LNCaP clone FGC (cell line): ENCODE measurements around the gene TYMP.

Source experiments
- DNase-seq: peaks from one replicate; pipeline ENCODE4 v3.0.0-alpha.2; 2011; ENCODE audit warnings: low read depth
- H3K4me3 ChIP-seq: 2 replicates; pipeline ENCODE4 v1.5.1; 2011; ENCODE audit warnings: mild to moderate bottlenecking, low read depth, low read length, control low read depth
- TF ChIP-seq, protein P1 (sequence below): IDR thresholded peaks from 2 replicates; pipeline ENCODE4 v1.5.1; 2012; ENCODE audit warnings: mild to moderate bottlenecking; ENCODE audit not compliant: control insufficient read depth, insufficient read depth; ENCODE audit errors: extremely low read depth

TYMP gene

GRCh38 chr22:50503475-50504145 lies 26.2 kb downstream of the TYMP start:
- no peak for DNase-seq

DNA sequence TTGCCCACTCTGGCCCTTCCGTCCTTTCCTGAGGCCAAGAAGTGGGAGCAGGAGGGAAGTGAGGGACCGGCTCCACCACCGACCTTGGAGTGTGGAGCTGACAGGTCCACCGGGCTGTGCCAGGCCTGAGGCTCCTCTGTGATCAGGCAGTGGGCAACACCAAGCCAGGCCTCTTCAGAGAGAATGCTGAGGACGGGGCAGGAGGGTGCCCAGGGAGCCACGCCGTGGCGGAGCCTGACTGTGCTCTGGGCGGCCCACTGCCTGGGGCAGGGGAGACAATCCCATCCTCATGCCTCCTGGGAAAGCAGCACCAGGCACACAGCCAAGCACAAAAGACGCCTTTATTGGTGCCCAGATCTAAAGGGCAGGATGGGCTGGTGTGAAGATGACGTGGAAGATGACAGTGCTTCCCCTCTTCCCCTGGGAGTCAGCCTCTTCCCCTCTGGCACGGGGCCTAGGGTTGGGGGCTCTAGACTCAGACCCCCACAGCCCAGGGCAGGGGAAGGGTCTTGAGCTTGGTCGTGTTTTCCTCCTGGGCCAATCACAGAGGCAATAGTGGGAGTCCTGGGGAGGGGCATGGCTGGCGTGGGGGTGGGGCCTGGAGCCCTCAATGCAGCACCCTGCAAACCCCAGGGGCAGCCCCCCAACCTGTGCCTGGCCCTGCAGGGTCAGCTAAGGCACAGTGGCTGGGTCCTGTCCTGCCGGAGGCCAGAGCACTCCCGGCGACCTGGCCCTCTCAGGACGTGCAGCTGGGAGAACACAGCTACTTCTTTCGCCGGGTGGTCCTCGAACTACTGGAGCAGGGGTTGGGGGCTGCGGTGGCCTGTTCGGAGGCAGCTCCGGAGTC lies 27.0 kb downstream of the TYMP start:
- TF ChIP-seq, protein P1, sequence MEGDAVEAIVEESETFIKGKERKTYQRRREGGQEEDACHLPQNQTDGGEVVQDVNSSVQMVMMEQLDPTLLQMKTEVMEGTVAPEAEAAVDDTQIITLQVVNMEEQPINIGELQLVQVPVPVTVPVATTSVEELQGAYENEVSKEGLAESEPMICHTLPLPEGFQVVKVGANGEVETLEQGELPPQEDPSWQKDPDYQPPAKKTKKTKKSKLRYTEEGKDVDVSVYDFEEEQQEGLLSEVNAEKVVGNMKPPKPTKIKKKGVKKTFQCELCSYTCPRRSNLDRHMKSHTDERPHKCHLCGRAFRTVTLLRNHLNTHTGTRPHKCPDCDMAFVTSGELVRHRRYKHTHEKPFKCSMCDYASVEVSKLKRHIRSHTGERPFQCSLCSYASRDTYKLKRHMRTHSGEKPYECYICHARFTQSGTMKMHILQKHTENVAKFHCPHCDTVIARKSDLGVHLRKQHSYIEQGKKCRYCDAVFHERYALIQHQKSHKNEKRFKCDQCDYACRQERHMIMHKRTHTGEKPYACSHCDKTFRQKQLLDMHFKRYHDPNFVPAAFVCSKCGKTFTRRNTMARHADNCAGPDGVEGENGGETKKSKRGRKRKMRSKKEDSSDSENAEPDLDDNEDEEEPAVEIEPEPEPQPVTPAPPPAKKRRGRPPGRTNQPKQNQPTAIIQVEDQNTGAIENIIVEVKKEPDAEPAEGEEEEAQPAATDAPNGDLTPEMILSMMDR: no peak
- no peak for DNase-seq
- H3K4me3 ChIP-seq: no peak overlapping the region

More at GRCh38 chr22:50503475-50504145, 26.2 kb downstream of the TYMP start:
- TF ChIP-seq, protein P1: no peak
- H3K4me3 ChIP-seq: no peak overlapping the region

- DNase-seq: no peak
- TF ChIP-seq, protein P1: no peak
- no peak overlapping the region for H3K4me3 ChIP-seq
Observed at GRCh38 chr22:50502096-50502495, 27.7 kb downstream of the TYMP start.

DNA sequence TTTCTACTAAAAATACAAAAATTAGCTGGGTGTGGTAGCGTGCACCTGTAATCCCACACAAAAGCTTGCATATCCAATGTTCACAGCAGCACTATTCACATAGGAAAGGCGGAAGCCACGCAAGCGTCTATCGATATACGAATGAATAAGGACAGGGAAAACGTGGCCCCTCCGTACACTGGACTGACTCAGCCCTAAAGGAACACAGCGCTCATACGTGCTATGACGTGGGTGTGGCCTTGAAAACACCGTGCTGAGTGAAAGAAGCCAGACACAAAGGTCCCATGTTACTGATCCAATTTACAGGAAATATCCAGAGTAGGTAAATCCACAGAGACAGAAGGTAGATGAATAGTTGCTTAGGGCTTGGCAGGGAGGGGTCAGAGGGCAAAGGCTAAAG lies 29.4 kb downstream of the TYMP start:
- TF ChIP-seq, protein P1: no peak
- no peak overlapping the region for H3K4me3 ChIP-seq
- no peak for DNase-seq

GRCh38 chr22:50498322-50498890 lies 31.4 kb downstream of the TYMP start:
- no peak for DNase-seq
- H3K4me3 ChIP-seq: no peak overlapping the region
- TF ChIP-seq, protein P1: peak; percentile 59

GRCh38 chr22:50497093-50497492 lies 32.7 kb downstream of the TYMP start:
- TF ChIP-seq, protein P1: no peak

More at GRCh38 chr22:50497093-50497492, 32.7 kb downstream of the TYMP start:
- DNase-seq: no peak
- no peak overlapping the region for H3K4me3 ChIP-seq
